Renal pelvis (tissue), 4 donors: Measurements from ENCODE around the gene UNK. TPM values are rescaled to one million over a fixed set of nuclear protein-coding genes. Genes with fewer than 3 reads are reported as not detected.

ENCODE experiments used
- DNase-seq: peaks from one replicate; pipeline ENCODE4 v3.0.0-alpha.2; 2013
- polyA plus RNA-seq, 3 donors: library from polyadenylated mRNA; unstranded; fragments of 120-200 nt; gene quantifications; one replicate each; pipeline ENCODE4 v1.2.1, GENCODE V29; 2013; ENCODE audit not compliant: insufficient read length in 3 of 3

UNK gene
- polyA plus RNA-seq, 3 donors = 42.3 to 55.1 (median 46.7) TPM

DNA sequence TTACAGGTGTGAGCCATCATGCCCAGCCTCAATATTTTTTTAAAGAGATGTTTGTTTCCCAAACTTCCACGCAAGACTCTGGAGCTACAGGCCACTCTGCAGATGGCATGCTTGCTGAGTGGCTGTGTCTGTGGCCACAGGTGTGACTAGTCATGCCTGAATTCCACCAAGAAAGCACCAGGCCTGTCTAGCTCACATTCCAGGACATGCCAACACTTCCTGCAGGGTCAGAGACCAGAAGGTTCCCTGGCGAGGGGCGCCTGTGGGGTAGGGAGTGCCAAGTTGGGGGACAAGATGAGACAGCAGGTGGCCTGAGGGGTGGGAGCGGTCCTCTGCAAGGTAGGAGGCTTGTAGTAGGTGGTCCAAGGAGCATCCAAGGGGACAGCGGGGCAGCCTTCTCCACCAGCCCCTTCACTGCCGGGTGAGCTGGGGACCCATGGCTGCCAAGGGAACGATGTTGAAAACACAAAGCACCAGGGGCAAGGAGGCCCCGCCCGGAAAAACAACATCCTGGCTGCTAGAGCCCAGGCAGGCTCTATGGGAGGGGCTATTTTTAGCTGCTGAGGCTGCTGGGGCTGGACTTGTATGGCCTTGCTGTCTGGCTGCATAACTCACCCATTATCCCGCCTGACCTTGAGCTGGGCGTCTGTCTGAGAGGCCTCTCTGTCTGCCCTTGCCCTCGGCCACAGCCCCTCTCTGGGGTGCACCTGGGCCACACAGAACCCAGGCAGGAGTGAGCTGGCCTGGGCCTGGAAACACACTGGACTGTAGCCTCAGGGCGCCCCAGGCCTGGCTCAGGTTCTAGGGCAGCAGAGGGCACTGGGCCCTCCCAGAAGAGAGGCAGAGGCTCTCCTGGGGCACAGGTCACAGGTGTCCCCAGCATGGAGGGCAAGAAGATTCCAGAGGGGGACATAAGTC, 88.1 kb downstream of the UNK start:
- no peak for DNase-seq

DNA sequence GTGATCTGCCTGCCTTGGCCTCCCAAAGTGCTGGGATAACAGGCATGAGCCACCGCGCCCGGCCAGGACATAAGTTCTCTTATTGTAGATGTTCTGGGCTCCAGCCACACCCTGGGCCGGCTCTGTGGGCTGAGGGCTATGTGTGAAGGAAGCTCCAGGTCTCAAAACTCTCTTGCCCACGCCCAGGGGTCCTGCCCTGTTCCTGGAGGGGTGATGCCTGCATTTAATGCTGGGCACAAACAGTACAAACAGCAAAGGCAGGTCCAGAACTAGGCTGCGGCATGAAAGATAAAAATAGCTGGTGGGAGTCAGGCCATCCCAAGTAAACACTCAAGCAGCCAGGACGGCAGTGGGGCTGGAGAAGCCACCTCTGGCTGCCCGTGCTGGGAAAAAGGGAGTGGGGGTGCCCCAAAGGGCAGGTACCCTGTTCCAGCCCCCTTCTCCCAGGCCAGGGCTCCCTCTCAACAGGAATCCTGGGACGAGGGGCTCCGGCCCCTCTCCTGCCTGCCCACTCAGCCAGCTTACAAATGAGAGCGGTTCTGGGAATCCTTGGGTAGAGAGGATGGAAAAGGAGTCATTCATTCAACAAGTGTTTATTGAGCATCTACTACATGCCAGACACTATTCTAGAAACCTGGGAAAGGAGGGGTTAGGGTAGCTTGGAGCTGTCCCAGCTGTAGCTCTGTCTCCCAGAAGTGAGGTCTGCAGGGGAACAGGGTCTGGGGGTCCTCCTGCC, 89.1 kb downstream of the UNK start:
- DNase-seq = no peak

DNA sequence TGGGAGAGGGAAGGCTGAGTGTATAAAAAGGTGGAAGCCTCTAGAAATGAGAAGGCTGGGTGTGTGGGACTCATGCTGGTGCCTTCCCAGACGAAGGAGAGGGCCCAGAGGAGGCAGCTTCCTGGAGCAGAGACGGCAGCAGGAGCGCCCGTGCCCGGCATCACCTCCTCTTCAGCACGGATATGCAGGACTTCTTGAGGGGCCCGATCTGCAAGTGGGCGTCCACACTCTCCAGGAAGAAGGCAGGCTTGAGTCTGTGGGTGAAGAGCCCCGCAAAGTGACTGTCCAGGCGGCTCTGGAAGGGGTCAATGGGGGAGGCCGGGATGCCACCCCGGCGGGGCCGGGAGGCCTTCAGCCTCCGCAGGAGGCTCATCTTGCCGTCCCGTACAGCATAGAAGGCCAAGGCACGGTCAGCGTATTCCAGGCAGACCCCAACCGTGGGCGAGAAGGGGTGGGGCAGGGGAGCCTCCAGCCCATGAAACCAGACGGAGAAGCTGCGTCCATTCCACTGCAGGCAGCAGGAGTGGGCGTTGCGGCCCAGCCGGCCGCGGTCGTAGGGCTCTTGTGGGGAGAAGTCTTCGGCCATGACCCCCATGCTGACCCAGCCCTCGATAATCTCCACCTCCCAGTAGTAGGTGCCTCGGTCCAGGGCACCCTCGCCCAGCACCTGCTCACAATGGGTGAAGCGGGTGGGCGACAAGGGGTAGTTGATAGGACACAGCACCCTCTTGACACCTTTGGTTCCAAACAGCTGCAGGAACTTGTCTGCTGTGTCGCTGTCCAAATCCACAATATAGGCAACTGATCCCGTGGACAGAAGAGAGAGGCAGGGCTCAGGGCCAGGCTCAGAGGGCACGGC, 89.9 kb downstream of the UNK start:
- DNase-seq = no peak

Other genes with a start within 250 kb of the UNK start
- 100 to 1,000 TPM; 130 to 193 (median 175) TPM for gene MYO15B, start 197.0 kb upstream of the UNK start, polyA plus RNA-seq
- gene SMIM5, start 151.4 kb upstream of the UNK start, polyA plus RNA-seq = 1 to 10 TPM; 6.6 to 9.2 (median 8.1) TPM
- 10 to 100 TPM; 43.5 to 62.4 (median 55.2) TPM for gene RECQL5, start 117.7 kb upstream of the UNK start, polyA plus RNA-seq
- 100 to 1,000 TPM in 1 of 3 donors, 10 to 100 TPM in 2; 92.2 to 104 (median 98.5) TPM for gene SAP30BP, start 117.5 kb upstream of the UNK start, polyA plus RNA-seq
- 10 to 100 TPM; 12.5 to 17.1 (median 16.2) TPM for gene ITGB4, start 63.3 kb upstream of the UNK start, polyA plus RNA-seq
- 10 to 100 TPM; 33.7 to 40.4 (median 38.3) TPM for gene GALK1, start 19.6 kb upstream of the UNK start, polyA plus RNA-seq
- 1 to 10 TPM; 4.8 to 6.6 (median 6.3) TPM for gene UNC13D, start 59.6 kb downstream of the UNK start, polyA plus RNA-seq
- gene WBP2, start 70.5 kb downstream of the UNK start, polyA plus RNA-seq = 10 to 100 TPM; 82.9 to 89.7 (median 88.1) TPM
- 1 to 10 TPM; 7.5 to 9.5 (median 7.8) TPM for gene TRIM47, start 93.8 kb downstream of the UNK start, polyA plus RNA-seq
- 10 to 100 TPM; 14.6 to 16.7 (median 16.3) TPM for gene TRIM65, start 112.1 kb downstream of the UNK start, polyA plus RNA-seq
- gene MRPL38, start 120.1 kb downstream of the UNK start, polyA plus RNA-seq = 100 to 1,000 TPM in 1 of 3 donors, 10 to 100 TPM in 2; 91.2 to 114 (median 97.4) TPM
- gene FBF1, start 156.2 kb downstream of the UNK start, polyA plus RNA-seq = 10 to 100 TPM in 2 of 3 donors, 1 to 10 TPM in 1; 9.7 to 13.3 (median 13.1) TPM
- gene ACOX1, start 194.4 kb downstream of the UNK start, polyA plus RNA-seq = 10 to 100 TPM; 30.1 to 42.2 (median 35.1) TPM
- 10 to 100 TPM; 23.5 to 27.0 (median 25.5) TPM for gene TEN1, start 194.4 kb downstream of the UNK start, polyA plus RNA-seq
- 10 to 100 TPM; 17.4 to 23.0 (median 21.9) TPM for gene CDK3, start 216.0 kb downstream of the UNK start, polyA plus RNA-seq
- 10 to 100 TPM; 24.4 to 25.9 (median 25.4) TPM for gene EVPL, start 242.5 kb downstream of the UNK start, polyA plus RNA-seq